Renal cortex interstitium (tissue), 11 donors: ENCODE data around the gene MEIOC. TPM values are rescaled to one million over a fixed set of nuclear protein-coding genes. Genes with fewer than 3 reads are reported as not detected.
"Not testable (repeated sequence)": the region's sequence is repeated elsewhere in the genome, so short reads cannot be mapped to it uniquely, and the experiment has no call there.

Source experiments
- DNase-seq, 11 donors: peaks; one replicate each; pipeline ENCODE4 v3.0.0-alpha.2; 2013; ENCODE audit warnings: low read depth in 9 of 11, low spot score in 4 of 11; ENCODE audit errors: extremely low read depth in 1 of 11
- polyA plus RNA-seq, 3 donors: library from polyadenylated mRNA; unstranded; fragments of 120-200 nt; gene quantifications; one replicate each; pipeline ENCODE4 v1.2.1, GENCODE V29; 2013; ENCODE audit not compliant: insufficient read length in 3 of 3

Gene MEIOC
- polyA plus RNA-seq, 3 donors, result 1.5 to 2.1 (median 2.0) TPM

- DNase-seq, result no peak
Observed at GRCh38 chr17:44637066-44637465, 19.2 kb upstream of the MEIOC start.

DNA sequence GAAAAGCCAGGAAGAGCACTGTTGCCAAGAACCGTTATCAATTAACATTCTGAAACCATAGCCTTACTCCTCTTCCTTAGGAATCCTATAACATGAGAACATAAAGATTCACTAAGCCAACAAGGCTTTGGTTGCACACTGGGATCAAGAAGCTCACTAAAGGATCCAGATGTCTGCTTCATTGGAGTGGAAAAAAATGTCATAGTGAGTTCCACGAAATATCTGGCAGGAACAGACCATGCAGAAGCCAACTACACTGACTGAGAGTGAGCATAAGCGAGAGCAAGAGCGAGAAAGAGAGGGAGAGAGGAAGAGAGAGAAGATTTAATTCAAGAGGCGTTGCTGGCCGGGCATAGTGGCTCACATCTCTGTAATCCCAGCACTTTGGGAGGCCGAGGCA is 13.4 kb upstream of the MEIOC start:
- no peak for DNase-seq

DNA sequence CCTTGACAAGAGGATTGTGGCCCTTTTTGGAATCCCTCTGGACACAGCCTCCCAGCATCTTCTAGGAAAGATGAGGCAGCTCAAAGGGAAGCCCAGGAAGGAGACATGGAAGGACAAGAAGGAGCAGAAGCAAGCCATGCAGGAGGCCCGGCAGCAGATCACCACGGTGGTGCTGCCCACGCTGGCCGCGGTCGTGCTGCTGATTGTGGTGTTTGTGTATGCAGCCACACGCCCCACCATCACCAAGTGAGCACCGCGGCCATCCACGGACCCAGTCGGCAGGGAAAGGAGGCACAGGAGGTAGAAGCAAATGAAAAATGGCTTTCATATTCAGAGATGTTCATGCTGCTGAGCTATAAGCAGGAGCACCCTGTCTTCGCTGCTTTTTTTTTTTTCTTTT is 10.9 kb upstream of the MEIOC start:
- no peak for DNase-seq

DNA sequence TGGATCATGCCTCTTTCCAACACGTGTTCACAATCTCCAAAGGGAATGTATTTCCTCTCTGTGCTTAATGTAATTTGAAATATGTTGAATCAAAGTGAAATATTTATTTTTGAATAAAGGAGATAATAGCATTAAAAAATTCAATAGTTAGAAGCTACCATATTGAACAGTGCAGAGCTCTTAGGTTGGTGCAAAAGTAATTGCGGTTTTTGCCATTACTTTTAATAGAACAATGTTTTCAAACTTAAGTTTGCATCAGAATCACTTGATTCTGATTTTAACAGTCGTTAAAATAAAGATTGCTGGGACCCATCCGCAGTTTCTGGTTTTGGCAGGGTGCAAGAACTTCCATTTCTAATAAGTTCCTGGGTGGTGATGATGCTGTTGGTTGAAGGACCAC is 10.0 kb upstream of the MEIOC start:
- no peak for DNase-seq

GRCh38 chr17:44647736-44648135 is 8.5 kb upstream of the MEIOC start:
- no peak for DNase-seq

DNA sequence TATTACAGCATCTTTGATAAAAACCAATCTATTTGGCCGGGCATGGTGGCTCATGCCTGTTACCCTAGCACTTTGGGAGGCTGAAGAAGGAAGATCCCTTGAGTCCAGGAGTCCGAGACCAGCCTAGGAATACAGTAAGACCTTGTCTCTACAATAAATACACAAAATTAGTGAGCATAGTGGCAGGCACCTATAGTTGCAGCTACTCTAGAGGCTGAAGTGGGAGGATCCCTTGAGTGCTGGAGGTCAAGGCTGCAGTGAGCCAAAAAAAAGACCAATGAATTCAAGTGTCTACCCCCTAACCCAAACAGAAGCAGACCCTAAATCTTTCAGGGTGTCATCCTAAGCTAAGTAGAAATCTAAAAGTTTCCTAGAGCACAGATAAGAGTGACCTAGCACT is 7.3 kb upstream of the MEIOC start:
- DNase-seq, result no peak

GRCh38 chr17:44651228-44651627 is 5.0 kb upstream of the MEIOC start:
- no peak for DNase-seq

- no peak for DNase-seq
Observed at GRCh38 chr17:44652727-44653126, 3.5 kb upstream of the MEIOC start.

DNA sequence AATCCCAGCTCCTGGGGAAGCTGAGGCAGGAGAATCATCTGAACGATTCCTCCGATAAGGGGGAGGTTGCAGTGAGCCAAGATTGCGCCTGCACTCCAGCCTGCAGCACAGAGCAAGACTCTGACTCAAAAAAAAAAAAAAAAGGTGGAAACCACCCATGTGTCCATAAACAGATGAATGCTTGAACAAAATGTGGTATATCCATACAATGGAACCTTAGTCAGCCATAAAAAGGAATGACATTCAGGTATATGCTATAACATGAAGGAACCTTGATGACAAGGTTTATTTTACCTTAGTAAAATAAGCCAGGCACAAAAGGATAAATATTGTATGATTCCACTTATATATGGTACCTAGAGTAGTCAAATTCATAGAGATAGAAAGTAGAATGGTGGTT is 2.9 kb upstream of the MEIOC start:
- no peak for DNase-seq

DNA sequence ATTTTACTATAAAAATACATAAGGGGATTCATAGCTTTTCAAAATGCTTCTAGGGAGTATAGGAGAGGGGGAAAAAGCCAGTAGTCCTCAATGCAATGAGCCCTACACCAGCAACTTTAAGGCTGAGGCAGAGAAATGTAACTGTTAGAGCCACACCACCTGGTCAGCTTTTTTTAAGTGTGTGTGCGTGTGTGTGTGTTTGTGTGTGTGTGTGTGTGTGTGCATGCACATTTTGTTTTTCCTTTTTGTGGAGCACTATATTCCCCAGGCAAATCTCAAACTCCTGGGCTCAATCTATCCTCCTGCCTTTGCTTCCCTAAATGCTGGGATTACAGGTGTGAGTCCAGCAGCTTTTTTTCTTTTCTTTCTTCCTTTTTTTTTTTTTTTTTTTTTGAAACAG is 2.3 kb upstream of the MEIOC start:
- no peak for DNase-seq

GRCh38 chr17:44661835-44662234 is 5.6 kb downstream of the MEIOC start:
- no peak for DNase-seq

- DNase-seq, result no peak
Observed at GRCh38 chr17:44663095-44663494, 6.8 kb downstream of the MEIOC start.

- DNase-seq, result no peak
Observed at GRCh38 chr17:44664867-44665266, 8.6 kb downstream of the MEIOC start.

GRCh38 chr17:44666006-44666405 is 9.7 kb downstream of the MEIOC start:
- no peak for DNase-seq

DNA sequence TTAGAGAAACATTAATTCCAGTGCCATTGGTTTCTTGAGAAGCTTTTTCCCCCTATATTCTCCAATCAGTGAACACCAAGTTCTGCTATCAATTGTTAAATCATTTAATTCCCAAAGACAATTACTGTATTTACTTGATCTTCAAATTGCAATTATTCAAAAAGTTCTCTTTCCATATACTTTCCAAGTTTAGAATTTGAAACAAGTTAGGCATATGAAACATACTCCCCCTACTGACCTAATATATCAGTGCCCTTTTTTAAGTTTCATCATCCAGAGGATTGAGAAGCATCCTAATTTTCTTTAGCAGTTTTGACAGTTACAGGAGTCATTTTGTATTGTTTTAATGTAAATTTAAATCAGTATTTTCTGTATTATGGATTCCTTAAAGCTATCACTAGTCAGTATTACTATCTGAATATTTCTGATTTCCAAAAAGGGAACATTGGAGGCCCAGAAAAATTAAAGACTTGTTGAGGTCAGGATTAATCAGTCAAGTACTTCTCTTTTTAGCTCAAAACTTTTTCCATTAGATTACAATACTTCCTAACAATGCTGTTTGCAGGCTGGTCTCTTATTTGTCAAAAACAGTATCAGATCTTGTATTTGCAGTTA is 16.3 kb downstream of the MEIOC start:
- DNase-seq, result no peak

- no peak for DNase-seq
Observed at GRCh38 chr17:44673893-44674292, 17.6 kb downstream of the MEIOC start.

DNA sequence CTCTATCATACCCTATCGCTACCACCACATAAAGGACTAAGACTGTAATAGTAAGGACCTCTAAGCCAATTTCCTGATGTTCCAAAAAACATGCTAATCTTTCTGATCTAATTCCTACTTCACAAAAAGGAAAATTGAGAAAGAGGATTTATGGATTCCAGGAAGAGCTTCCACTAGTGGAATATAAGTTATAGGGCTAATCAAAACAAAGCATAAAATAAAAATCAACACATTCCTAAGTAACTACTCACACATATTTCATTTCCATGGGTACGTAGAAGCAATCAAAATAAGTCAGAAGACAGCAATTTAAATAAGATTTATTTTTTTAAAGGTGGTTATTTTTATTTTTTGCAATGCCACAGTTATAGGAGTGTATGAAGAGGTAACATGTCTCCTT is 20.9 kb downstream of the MEIOC start:
- DNase-seq, result no peak

GRCh38 chr17:44683303-44683702 is 27.0 kb downstream of the MEIOC start:
- DNase-seq, result not testable (repeated sequence)

DNA sequence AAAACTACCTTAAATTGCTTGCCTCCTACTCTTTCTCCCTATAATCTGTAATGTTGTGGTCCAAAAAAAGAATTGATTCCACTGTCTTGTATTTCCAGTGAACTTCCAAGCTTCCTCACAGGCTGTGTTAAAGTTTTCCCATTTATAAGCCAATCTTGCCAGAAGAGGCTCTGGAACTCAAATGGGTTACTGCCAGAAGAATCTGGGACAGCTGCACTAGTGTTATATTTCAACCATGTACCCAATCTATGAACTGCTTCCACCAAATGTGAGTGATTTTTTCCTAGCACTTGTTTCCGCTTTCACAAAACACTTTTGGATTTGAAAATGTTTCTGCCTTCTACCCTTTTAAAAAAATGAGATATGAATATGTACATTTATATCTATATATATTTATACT is 31.5 kb downstream of the MEIOC start:
- no peak for DNase-seq

DNA sequence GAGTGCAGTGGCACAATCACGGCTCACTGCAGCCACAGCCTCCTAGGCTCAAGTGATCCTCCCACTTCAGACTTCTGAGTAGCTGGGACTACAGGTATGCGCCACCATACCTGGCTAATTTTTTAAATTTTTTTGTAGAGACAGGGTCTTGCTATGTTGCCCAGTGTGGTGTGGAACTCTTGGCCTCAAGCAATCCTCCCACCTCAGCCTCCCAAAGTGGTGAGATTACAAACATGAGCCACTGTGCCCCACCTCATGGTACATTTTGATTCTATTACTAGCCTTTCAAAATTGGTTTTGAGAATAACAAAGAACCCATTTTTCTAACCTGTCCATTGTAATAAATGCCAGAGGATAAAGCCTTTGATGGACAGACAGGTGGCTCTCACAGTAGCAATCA is 31.9 kb downstream of the MEIOC start:
- no peak for DNase-seq

DNA sequence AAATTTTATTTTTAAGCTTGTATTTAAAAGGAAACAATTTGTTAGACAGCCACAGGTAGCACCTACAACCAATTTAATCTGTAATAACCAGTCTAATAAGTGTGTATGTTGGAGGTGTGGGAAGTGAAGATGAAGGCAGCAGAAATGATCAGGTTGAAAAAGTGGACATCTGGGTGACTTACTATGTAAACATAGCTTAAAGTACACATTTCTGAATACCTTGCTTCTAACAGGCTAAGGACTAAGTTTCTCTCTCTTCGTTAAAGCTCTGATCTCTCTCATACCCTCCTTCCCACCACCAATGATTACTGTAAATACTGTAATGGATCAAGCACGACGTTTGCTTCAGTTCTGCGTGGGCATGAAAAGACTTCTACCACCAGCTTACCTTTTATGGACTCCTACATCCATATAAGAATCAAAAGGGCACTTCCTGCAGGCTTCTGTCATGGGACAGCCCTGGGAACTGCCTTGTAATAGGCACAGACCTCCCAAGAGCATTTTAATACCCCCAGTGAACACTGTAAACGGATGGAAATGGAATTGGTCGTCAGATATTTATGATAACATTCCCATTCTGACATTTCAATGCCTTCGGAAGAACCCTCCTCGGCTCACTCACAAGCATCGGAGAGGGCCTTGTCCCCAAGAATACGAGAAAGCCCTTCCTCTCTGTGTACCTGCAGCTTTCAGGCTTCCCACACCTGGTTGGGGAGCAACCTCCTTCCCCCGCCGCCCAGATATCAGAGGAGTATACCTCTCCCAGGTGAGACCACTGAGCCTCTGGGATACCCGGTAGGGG is 32.6 kb downstream of the MEIOC start:
- DNase-seq, result no peak
